ENCODE data around the gene S100Z.

- TF ChIP-seq CTCF (IDR thresholded peaks at IDR 0.05) (no peak), POLR2A (IDR thresholded peaks at IDR 0.05) (no peak)
Observed at GRCh38 chr5:76855961-76856360, 6.1 kb downstream of the S100Z start.
